ENCODE results near the gene PTPN6. TPM values are rescaled to one million over a fixed set of nuclear protein-coding genes. Genes with fewer than 3 reads are reported as not detected.

Gene PTPN6
- total RNA-seq, 1 donor from 2014 or later, result 17.8 TPM

DNA sequence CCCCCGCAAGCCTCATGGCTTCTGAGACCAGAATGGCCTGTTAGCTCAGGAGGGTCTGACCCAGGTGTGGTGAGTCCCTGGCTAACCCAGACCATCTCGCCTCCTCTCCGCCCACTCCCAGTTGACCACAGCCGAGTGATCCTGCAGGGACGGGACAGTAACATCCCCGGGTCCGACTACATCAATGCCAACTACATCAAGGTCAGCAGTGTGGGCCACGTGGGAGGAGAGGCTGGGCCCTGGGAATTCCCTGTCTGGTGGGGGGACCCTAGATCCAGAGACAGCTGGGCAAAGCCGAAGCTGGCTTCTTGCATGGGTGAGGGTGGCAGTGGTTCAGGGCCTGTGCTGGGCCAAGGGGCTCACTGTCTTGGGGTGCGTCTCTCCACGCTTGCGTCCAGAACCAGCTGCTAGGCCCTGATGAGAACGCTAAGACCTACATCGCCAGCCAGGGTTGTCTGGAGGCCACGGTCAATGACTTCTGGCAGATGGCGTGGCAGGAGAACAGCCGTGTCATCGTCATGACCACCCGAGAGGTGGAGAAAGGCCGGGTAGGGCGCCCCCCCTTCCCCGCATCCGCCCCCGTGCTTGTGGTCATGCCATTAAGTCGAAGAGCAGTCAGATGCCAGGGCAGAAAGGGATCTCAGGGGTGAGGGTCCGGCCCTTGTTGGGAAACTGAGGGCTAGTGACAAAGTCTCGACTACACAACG, 5.0 kb downstream of the PTPN6 start:
- ATAC-seq, result no peak

GRCh38 chr12:6957151-6957701, 6.1 kb downstream of the PTPN6 start:
- no peak for ATAC-seq

- ATAC-seq, result no peak
Observed at GRCh38 chr12:6957741-6958608, 6.8 kb downstream of the PTPN6 start.

DNA sequence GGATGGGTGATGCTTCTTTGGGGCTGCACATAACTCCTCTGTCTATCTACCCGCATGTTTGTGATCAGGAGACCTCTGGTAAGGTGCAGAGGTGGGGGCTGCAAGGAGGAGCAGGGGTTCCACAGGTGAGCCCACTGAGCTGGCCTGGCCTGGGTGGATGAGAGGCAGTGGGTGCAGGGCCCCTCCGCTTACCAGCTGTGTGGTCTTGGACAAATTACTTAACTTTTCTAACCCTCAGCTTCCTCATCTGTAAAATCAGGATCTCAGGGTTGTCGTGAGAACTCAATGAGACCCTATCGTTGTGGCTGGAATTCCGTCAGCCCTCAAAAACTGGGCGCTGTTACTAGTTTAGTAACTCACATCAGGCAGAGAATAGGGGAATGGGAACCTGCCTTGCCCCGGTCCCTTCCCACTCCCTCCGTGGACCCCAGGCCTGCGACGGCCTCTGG, 7.5 kb downstream of the PTPN6 start:
- ATAC-seq, result no peak

DNA sequence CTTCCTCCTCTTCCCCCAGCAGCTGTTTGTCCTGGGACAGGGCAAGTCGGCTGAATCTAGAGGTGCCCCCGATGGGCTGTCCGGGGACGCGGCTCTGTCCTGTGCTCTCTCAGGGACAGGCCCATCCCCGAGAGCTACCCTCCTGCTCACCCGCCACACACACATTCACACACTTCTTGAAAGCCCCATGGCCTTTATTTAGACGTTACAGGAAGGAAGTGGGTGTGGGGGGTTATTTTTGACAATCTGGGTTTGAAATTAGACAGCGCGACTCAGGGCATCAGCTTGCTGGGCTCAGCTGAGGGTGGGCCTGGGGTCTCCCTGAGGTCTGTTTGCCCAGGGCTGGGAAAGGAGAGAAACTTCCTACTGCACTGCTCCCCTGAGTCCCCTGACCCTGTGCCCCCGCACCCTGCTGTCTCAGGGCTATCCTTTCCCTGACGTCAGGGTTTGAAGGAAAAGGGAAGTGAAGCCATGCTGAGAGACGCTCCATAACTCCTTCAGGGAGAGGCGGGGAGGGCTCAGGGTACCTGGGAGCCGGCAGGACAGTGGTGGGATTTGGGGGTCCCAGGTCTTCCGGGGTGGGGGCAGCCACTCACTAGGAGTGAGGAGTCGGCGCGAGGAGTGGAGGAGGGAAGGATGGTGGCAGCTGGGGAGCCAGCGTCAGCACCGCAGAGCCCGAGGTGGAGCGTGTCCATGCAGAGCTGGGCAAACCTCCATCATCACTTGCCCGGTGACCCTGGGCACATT, 8.1 kb downstream of the PTPN6 start:
- ATAC-seq, result no peak

GRCh38 chr12:6959805-6960592, 8.8 kb downstream of the PTPN6 start:
- no peak for ATAC-seq

DNA sequence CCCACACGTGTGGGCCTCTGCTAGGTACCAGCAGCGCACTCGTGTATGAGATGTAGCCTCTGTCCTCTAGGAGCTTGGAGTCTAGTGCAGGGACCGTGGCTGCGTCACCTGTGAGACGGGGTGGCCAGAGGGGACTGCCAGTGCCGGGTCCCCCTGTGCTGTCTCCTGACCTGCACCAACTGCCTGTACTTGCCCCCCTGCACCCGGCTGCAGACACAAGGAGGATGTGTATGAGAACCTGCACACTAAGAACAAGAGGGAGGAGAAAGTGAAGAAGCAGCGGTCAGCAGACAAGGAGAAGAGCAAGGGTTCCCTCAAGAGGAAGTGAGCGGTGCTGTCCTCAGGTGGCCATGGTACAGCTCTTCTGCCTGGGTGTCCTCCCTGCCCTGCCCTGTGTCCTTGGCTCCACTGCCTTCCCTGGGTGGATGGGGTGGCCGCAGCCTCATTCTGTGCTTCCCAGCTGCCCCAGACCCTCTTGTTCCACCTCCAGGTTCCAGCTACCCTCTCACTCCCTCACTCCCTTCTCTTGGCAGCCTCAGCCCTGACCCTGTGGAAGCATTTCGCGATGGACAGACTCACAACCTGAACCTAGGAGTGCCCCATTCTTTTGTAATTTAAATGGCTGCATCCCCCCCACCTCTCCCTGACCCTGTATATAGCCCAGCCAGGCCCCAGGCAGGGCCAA, 9.6 kb downstream of the PTPN6 start:
- no peak for ATAC-seq

DNA sequence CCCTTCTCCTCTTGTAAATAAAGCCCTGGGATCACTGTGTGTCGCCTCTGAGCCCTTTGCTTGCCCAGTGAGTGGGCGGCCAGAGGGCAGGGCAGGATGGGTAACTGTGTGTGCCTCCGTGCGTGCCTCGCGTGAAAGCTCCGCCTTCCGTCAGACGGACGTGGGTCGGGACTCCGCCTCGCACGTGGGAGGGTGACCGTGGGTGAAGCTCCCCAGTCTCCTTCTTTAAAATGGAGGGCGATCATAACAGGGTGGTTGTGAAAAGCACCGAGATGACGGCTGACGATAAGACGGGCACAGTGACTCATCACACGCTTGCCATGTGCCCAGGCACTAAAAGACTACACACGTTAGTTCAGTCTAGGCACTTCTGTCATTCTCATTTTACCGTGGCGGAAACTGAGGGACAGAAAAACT, 10.1 kb downstream of the PTPN6 start:
- ATAC-seq, result peak; percentile 35

DNA sequence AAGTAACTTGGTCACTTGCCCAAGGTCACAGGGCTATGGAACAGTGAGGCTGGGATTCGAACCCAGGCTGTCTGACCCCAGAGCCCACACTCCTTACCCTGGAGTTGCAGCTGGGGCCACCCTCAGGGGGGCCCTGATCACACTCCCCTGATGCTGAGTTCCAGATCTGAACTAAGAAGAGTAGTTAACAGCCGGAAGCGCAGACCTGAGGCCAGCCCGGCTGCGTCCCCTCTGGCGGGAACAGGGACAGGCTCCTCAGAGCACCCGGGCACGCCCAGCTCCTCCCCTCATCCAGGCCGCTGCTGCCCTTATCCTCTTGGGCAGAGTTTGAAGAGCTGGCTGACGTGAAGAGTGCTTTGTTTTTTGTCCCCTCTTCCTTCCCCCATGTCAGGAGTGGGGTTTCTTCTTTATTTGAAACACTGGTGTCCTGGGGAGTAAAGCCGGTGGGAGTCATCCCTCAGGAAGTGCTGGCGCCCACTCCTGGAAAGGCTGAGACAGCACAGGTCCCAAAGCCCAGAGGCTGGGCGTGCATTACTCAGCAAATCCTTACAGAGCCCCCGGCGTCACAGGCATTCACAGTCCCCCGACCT, 10.6 kb downstream of the PTPN6 start:
- ATAC-seq, result peak; percentile 39

- peak; percentile 49 for ATAC-seq
Observed at GRCh38 chr12:6962285-6963015, 11.3 kb downstream of the PTPN6 start.

DNA sequence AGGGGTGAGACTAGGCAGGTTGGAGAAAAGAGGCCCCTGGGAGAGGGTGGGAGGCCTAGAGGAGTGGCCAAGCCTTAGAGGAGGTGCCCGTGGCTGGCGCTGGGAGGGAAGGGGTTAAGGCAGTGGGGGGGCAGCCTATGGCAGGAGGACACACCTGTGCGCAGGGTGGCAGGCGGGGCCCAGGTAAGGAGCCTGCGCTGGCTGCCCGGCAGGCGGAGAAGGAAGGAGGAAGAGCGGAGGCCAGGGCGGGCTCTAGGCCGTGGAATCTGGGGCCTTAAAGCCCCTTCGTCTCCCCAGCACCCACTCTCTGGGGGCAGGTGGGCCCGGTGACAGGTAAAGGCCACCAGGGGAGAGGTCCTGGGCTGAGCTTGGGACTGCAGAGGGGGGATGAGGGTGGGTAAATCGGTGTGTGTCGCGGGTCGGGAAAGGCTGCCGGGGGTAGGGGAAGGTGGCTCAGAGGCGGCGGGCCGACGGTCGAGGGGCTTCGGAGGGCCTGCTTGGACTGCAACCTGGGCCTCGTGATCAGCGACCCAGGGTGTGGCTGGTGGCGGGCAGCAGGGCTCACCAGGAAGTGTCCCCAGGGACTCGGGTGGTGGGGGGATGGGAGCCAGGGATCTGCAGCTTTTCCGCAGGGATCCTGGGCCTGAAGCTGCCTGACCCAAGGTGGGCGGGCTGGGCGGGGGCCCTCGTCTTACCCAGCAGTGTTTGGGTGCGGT, 12.0 kb downstream of the PTPN6 start:
- ATAC-seq, result peak; percentile 85

DNA sequence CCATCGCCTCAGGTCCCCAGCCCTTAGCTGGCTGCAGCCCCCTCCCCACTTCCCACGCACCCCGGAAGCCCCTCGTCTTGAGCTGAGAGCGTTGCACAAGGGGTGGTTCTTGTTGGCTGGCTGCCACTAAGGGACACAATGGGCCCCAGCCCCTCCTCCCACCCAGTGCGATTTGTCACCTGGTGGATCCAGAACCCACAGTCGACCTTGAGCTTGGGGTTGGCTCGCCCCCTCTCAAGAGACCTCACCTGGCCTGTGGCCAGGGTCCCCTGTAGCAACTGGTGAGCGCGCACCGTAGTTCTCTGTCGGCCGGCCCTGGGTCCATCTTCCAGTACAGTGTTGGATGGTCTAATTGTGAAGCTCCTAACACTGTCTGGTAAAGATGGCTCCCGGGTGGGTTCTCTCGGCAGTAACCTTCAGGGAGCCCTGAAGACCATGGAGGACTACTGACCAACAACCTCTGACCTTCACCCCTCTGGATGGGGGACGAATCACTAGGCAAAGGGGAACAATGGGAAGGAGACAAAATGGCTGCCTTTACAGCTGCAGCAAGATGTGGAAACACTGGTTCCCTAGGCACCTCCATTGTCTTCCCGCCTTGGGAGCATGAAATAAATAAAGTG, 12.7 kb downstream of the PTPN6 start:
- ATAC-seq, result no peak

- ATAC-seq, result no peak
Observed at GRCh38 chr12:6964605-6965025, 13.5 kb downstream of the PTPN6 start.

GRCh38 chr12:6965026-6965661, 14.0 kb downstream of the PTPN6 start:
- ATAC-seq, result peak; percentile 44

DNA sequence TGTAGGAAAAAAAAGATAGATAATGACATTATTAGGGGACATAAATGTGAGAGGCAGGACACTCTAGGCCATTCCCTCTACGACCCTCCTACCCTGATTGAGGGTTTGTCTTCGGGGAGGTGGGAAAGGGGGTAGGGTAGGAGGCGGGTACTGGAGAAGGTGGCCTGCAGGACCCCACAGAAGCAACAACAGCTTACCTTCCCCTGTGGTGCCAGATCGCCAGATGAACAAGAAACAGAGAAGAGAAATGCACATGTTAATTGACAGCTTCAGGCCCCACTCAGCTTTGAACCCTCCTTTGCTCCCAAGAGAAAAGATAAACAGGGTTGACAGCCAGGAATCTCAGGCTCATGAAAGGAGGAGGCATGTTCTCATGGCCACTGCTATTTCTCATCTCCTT, 14.6 kb downstream of the PTPN6 start:
- ATAC-seq, result no peak

GRCh38 chr12:6966351-6966750, 15.2 kb downstream of the PTPN6 start:
- no peak for ATAC-seq

DNA sequence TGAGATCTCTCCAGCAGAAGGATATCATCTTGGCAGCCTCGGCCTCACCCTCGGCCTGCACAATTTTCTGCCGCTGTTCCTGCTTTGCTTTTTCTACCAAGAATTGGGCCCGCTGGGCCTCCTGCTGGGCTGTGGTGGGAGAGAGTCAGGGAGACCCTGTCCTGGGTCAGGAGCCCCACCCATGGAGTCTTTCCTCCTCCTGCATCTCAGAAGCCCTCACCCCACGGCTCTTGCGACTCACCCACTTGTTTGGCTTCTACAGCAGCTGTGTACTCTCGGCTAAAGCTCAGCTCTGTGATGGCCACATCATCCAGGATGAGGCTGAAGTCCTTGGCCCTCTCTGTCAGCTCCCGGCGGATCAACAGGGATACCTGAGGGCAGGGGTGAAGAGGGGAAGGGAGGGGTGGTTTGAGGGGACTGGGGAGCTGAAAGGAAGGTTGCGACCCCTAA, 16.5 kb downstream of the PTPN6 start:
- ATAC-seq, result no peak

GRCh38 chr12:6968426-6968825, 17.3 kb downstream of the PTPN6 start:
- ATAC-seq, result no peak

Data from esophagus mucosa (tissue), 1 donor.